Diencephalon (tissue), 1 donor: ENCODE measurements around the gene IL17F. TPM values are rescaled to one million over a fixed set of nuclear protein-coding genes. Genes with fewer than 3 reads are reported as not detected.

Source experiments
- total RNA-seq: library from RNA; depleted of rRNA; stranded (reverse); fragments of >200 nt; gene quantifications from one replicate; pipeline ENCODE4 v1.2.3, GENCODE V29; 2014

The IL17F gene
- not detected for total RNA-seq

DNA sequence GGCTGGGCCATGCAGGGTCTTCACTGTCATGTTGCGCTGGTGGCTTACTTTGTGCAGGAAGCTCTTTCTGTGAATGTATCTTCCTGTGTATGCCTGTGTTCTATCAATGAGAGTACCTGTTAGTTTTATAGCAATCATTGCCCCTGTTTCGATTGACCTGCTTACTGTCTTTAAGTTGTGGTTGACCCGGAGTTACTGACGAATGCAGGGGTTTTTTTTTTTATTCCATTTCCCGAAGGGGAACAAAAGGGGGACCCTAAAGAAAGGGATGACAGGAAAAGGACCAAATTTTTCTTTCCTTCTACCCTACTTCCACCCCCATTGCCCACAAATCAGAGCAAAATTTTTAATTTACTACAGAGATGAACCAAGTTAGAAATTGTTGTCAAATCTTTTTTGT lies at the start of gene IL17F:
TSS of gene IL17F (minus strand) at position 101 of the 400 bp plus-strand sequence. CDS start at position 30, 71 bp downstream.

DNA sequence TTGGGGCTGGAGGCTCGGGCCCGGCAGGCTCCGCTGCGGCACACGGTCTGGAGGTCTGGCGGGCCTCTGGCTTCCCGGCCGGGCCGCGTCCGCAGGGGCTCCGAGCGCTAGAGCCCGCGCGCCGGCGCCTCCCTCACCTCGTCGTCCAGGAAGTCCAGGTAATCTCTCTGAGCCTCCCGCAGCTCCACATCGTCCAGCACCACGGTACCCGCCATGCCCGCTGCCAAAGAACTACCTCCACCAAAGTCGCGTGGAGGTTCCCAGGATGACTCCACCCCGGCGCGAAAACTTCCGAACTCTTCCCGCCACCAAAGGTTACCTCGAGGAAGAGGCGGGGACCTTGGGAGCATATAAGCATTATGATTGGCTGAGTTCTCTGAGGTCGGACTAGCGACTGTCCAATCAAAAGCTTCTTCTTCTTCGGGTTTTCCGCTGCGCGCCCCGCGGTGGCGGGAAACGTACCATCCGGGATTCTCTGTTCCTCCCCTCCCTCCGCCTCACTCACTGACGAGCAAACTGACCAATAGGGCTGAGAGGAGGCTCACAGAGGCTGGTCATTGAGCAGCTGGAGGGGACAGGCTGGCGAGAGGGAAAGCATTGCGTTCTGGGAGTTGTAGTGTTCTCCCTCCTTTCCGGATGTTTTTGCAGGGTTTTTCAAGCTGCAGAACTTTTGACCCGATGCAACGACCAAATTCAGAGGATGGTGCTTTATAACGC lies 40.3 kb upstream of the IL17F start, which contains the start of gene MCM3:
TSS of gene MCM3 (minus strand) at position 283 of the 717 bp plus-strand sequence. CDS start at position 215, 68 bp downstream.

Other genes with a start within 250 kb of the IL17F start
- under 0.01 TPM for gene PKHD1, start 156.9 kb downstream of the IL17F start, total RNA-seq
- gene IL17A, start 58.1 kb downstream of the IL17F start, total RNA-seq = not detected
- 20.3 TPM for gene MCM3, start 40.2 kb upstream of the IL17F start, total RNA-seq
- 27.9 TPM for gene PAQR8, start 117.7 kb upstream of the IL17F start, total RNA-seq
- 49.6 TPM for gene EFHC1, start 175.8 kb upstream of the IL17F start, total RNA-seq